Thymus (tissue), 11 donors: ENCODE measurements around the gene HMBS. TPM values are rescaled to one million over a fixed set of nuclear protein-coding genes. Genes with fewer than 3 reads are reported as not detected.
"Not testable (repeated sequence)": the region's sequence is repeated elsewhere in the genome, so short reads cannot be mapped to it uniquely, and the experiment has no call there.

Experiments used
- DNase-seq, 9 donors: peaks; one replicate each; pipeline ENCODE4 v3.0.0-alpha.2; 2013; ENCODE audit warnings: low spot score in 9 of 9, low read depth in 6 of 9, missing footprints in 1 of 9
- H3K27ac ChIP-seq, 2 donors: one replicate each; pipeline ENCODE4 v1.5.1; 2013; ENCODE audit warnings: control low read depth in 1 of 2, low read depth in 1 of 2, low read length in 1 of 2, mild to moderate bottlenecking in 1 of 2, moderate library complexity in 1 of 2
- H3K27me3 ChIP-seq, 2 donors: one replicate each; pipeline ENCODE4 v1.5.1; 2013; ENCODE audit warnings: low read length in 1 of 2; ENCODE audit not compliant: control insufficient read depth in 2 of 2, insufficient read depth in 1 of 2
- H3K36me3 ChIP-seq, 2 donors: one replicate each; pipeline ENCODE4 v1.5.1; 2013; ENCODE audit warnings: low read length in 1 of 2, mild to moderate bottlenecking in 1 of 2, moderate library complexity in 1 of 2; ENCODE audit not compliant: control insufficient read depth in 2 of 2, insufficient read depth in 2 of 2
- H3K4me1 ChIP-seq, 2 donors: one replicate each; pipeline ENCODE4 v1.5.1; 2013; ENCODE audit warnings: low read length in 2 of 2; ENCODE audit not compliant: control insufficient read depth in 2 of 2, insufficient read depth in 2 of 2
- H3K4me3 ChIP-seq, 2 donors: one replicate each; pipeline ENCODE4 v1.5.1; 2013; ENCODE audit warnings: low read length in 2 of 2, control low read depth in 1 of 2, mild to moderate bottlenecking in 1 of 2
- H3K9me3 ChIP-seq, 2 donors: one replicate each; pipeline ENCODE4 v1.5.1; 2013; ENCODE audit warnings: low read length in 1 of 2, mild to moderate bottlenecking in 1 of 2; ENCODE audit not compliant: control insufficient read depth in 2 of 2, insufficient read depth in 1 of 2
- WGBS: extraction: QIAGEN DNeasy Blood & Tissue Kit; methylation state at CpG from one replicate; pipeline ENCODE4 v1.1.7; 2013; 5-methylcytosine and 5-hydroxymethylcytosine counted together
- polyA plus RNA-seq: library from polyadenylated mRNA; stranded (reverse); fragments of 200-250 nt; gene quantifications from one replicate; pipeline ENCODE4 v1.2.3, GENCODE V29; 2013
- total RNA-seq: library from RNA; stranded (reverse); fragments of 120-200 nt; gene quantifications from one replicate; pipeline ENCODE4 v1.2.4, GENCODE V29; 2013
- donor health status: healthy.

Gene HMBS
- total and polyA plus RNA-seq, 2 donors, result 5.4 to 15.5 TPM

GRCh38 chr11:119059128-119059527, 25.6 kb upstream of the HMBS start:
- not testable (repeated sequence) for H3K4me3 ChIP-seq, DNase-seq, H3K27ac ChIP-seq, H3K27me3 ChIP-seq, H3K9me3 ChIP-seq
- 96% methylated on average over 31 of the region's 35 CpGs for WGBS
- Histone ChIP-seq H3K36me3 (peaks cover 9 to 15% of the 10 kb centered on the region in 2 donors), H3K4me1 (peaks cover 12 to 23% of the 10 kb centered on the region in 2 donors)

- no peak overlapping the region for H3K4me3 ChIP-seq
- H3K36me3 ChIP-seq, result peaks cover 0 to 4% of the 10 kb centered on the region in 2 donors
- H3K27me3 ChIP-seq, result no peaks in the 10 kb centered on the region
- peaks cover 6 to 16% of the 10 kb centered on the region in 2 donors for H3K4me1 ChIP-seq
- no peak for DNase-seq
- H3K9me3 ChIP-seq, result no peaks in the 10 kb centered on the region
- H3K27ac ChIP-seq, result no peak overlapping the region
- WGBS, result 97% methylated on average over 3 of the region's 3 CpGs
Observed at GRCh38 chr11:119061256-119061655, 23.4 kb upstream of the HMBS start.

- H3K27ac ChIP-seq, result no peak overlapping the region
- H3K27me3 ChIP-seq, result no peaks in the 10 kb centered on the region
- H3K4me1 ChIP-seq, result peaks cover 10 to 21% of the 10 kb centered on the region in 2 donors
- peaks cover 0 to 4% of the 10 kb centered on the region in 2 donors for H3K36me3 ChIP-seq
- no peaks in the 10 kb centered on the region for H3K9me3 ChIP-seq
- no peak for DNase-seq
- 97% methylated on average over 5 of the region's 5 CpGs for WGBS
- no peak overlapping the region for H3K4me3 ChIP-seq
Observed at GRCh38 chr11:119062779-119063178, 21.9 kb upstream of the HMBS start.

GRCh38 chr11:119065369-119065768, 19.3 kb upstream of the HMBS start:
- Histone ChIP-seq H3K27me3 (no peaks in the 10 kb centered on the region), H3K9me3 (no peaks in the 10 kb centered on the region), H3K27ac (no peak overlapping the region), H3K36me3 (peaks cover 3 to 4% of the 10 kb centered on the region in 2 donors), H3K4me3 (no peak overlapping the region), H3K4me1 (peaks cover 13 to 24% of the 10 kb centered on the region in 2 donors)
- peak in 3 of 9 donors; percentile 27 to 61 (median 44) for DNase-seq
- WGBS, result 78% methylated on average over 4 of the region's 4 CpGs

GRCh38 chr11:119067371-119068222, 17.1 kb upstream of the HMBS start, which contains the start of gene VPS11:
Gene VPS11, plus strand, starts transcription at chr11:119067818. Its CDS starts 6 bp downstream, at chr11:119067824.
- Histone ChIP-seq H3K4me1 (peaks cover 13 to 24% of the 10 kb centered on the region in 2 donors), H3K27ac (peak within 1 kb of the TSS; percentile 92 to 94), H3K27me3 (no peaks in the 10 kb centered on the region), H3K36me3 (peaks cover 19 to 21% of the 10 kb centered on the region in 2 donors), H3K4me3 (peak within 1 kb of the TSS; percentile 65 to 100), H3K9me3 (no peaks in the 10 kb centered on the region)
- under 1% methylated on average over 49 of the region's 49 CpGs for WGBS
- DNase-seq, result peak; percentile 90 to 99 (median 97)

DNA sequence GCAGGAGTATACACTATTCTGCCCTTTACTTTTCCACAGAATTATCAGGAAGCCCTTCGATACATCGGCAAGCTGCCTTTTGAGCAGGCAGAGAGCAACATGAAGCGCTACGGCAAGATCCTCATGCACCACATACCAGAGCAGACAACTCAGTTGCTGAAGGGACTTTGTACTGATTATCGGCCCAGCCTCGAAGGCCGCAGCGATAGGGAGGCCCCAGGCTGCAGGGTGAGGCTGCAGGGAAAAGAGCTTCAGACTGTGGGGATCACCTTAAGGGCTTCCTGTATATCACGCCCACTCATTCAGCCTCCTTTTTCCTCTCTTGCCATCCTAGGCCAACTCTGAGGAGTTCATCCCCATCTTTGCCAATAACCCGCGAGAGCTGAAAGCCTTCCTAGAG, 6.8 kb upstream of the HMBS start:
- peaks cover 77 to 82% of the 10 kb centered on the region in 2 donors for H3K36me3 ChIP-seq
- H3K27ac ChIP-seq, result no peak overlapping the region
- no peak for DNase-seq
- no peak overlapping the region for H3K4me3 ChIP-seq
- WGBS, result 99% methylated on average over 11 of the region's 11 CpGs
- H3K9me3 ChIP-seq, result no peaks in the 10 kb centered on the region
- H3K27me3 ChIP-seq, result no peaks in the 10 kb centered on the region
- no peaks in the 10 kb centered on the region for H3K4me1 ChIP-seq

GRCh38 chr11:119078675-119079420, 5.8 kb upstream of the HMBS start:
- WGBS, result 97% methylated on average over 19 of the region's 19 CpGs
- Histone ChIP-seq H3K36me3 (peaks cover 67 to 72% of the 10 kb centered on the region in 2 donors), H3K27me3 (no peaks in the 10 kb centered on the region), H3K9me3 (no peaks in the 10 kb centered on the region), H3K4me1 (no peaks in the 10 kb centered on the region), H3K27ac (no peak overlapping the region), H3K4me3 (no peak overlapping the region)
- DNase-seq, result no peak

- no peak overlapping the region for H3K27ac ChIP-seq
- H3K27me3 ChIP-seq, result no peaks in the 10 kb centered on the region
- no peaks in the 10 kb centered on the region for H3K9me3 ChIP-seq
- H3K4me3 ChIP-seq, result no peak overlapping the region
- no peak for DNase-seq
- H3K4me1 ChIP-seq, result peaks cover 8 to 17% of the 10 kb centered on the region in 2 donors
- peaks cover 54 to 55% of the 10 kb centered on the region in 2 donors for H3K36me3 ChIP-seq
- 95% methylated on average over 7 of the region's 7 CpGs for WGBS
Observed at GRCh38 chr11:119081682-119082260, 2.9 kb upstream of the HMBS start.
